Measurements from ENCODE around the gene DIP2C.

Gene DIP2C

DNA sequence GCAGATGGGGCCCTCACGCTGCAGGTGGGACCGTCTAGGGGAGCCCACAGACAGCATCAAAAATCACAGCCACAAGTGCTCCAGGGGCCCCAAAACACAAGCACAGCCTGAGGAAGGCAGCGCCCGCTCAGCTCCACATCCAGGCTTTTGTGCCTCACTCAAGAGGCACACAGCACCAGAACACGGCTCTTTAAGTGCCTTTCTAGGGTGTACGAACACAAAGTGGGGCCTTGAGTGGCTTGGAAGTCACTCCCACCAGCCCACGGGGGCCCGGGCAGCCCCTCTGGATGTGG, 65.2 kb downstream of the DIP2C start:
- ATAC-seq (replicated peaks), result no peak
- H3K9me3 Mint-ChIP-seq, result no peaks in the 10 kb centered on the region
- no peak overlapping the region for H3K4me3 Mint-ChIP-seq
- peaks cover 21 to 23% of the 10 kb centered on the region in 2 donors for H3K4me1 Mint-ChIP-seq
- H3K27ac Mint-ChIP-seq, result no peak overlapping the region
- H3K27me3 Mint-ChIP-seq, result peaks cover 59 to 72% of the 10 kb centered on the region in 2 donors
- no peak for DNase-seq
- no peaks in the 10 kb centered on the region for H3K36me3 Mint-ChIP-seq

DNA sequence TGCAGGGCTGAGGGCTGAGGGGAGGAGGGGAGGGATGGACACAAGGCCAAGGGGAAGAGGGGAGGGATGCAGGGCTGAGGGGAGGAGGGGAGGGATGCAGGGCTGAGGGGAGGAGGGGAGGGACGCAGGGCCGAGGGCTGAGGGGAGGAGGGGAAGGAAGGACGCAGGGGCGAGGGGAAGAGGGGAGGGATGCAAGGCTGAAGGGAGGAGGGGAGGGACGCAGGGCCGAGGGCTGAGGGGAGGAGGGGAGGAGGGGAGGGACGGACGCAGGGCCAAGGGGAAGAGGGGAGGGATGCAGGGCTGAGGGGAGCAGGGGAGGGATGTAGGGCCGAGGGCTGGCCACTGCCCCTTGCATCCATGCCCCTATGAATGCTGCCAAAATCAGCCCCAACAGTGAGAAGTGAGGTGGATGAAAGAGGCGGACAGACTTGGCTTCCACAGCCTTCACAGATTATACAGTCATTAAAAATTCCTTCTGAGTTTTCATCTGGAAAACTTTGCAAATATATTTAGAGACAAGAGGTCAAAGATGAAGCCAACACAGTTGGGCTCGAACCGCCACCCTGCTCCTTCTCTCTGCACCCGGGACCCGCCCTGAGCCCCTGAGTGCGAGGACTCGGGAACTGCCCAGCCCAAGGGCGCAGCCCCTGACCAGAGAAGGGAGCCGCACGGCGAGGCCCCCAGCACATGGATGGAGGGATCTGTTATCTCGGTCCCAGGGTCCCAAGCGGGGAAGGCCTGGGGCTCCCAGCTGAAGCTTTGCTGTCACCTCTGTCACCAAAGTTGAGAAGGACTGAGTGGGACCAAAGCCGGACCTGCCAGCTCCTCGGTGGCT, 65.8 kb downstream of the DIP2C start:
- peaks cover 22 to 27% of the 10 kb centered on the region in 2 donors for H3K4me1 Mint-ChIP-seq
- no peak for ATAC-seq (replicated peaks)
- no peak overlapping the region for H3K4me3 Mint-ChIP-seq
- no peaks in the 10 kb centered on the region for H3K9me3 Mint-ChIP-seq
- H3K27me3 Mint-ChIP-seq, result peaks cover 59 to 72% of the 10 kb centered on the region in 2 donors
- DNase-seq, result no peak
- no peaks in the 10 kb centered on the region for H3K36me3 Mint-ChIP-seq
- H3K27ac Mint-ChIP-seq, result no peak overlapping the region

DNA sequence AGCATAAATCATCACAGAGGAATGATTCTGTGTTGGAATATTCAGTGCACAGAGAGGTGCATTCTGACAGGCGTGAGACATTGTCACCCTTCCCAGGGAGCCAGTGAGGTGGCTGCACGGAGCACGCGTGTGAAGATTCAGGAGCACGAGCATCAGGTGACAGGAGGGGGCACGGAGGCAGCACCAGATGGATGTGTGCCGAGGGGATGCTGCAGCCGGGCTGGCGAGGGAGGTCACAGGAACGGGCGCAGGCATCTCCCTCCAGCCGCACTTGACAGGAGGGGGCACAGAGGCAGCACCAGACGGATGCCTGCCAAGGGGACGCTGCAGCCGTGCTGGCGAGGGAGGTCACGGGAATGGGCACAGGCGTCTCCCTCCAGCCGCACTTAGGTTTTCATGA, 66.5 kb downstream of the DIP2C start:
- Mint-ChIP-seq H3K9me3 (no peaks in the 10 kb centered on the region), H3K36me3 (no peaks in the 10 kb centered on the region), H3K4me3 (no peak overlapping the region), H3K27ac (no peak overlapping the region), H3K4me1 (peaks cover 22 to 27% of the 10 kb centered on the region in 2 donors), H3K27me3 (peaks cover 55 to 69% of the 10 kb centered on the region in 2 donors)
- ATAC-seq (replicated peaks) (no peak), DNase-seq (no peak)

DNA sequence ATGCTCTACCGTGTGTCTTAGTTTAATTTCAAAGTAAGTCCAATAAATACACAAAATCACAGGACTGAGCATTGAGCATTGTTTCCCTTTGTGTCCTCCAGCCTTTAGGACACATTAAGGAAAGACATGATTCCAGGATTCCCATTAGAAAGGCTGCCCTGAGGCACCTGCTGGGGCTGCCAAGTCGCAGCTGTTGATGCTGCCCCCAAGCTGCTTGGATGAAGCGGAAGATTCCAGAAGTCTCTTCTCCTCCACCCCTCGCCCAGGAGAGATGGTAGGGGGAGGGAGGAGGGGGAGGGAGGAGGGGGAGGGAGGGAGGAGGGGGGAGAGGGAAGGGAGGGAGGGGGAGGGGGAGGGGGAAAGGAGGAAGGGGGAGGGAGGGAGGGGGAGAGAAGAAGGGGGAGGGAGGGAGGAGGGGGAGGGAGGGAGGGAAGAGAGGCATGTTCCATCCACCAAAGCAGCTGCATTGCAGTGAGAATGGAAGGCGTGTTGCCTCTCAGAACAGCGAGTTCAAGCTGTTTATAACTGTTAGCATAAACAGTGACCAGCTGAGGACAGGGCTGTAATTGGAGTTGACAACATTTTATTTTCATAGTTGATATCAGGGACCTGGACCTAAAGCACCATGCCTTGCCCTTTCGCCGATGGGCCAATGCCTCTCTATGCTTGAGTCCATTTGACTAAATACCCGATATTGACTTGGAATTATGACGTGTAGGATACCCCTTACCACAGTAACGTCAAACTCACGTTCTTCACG, 67.3 kb downstream of the DIP2C start:
- H3K9me3 Mint-ChIP-seq, result no peaks in the 10 kb centered on the region
- peaks cover 55 to 69% of the 10 kb centered on the region in 2 donors for H3K27me3 Mint-ChIP-seq
- DNase-seq (no peak), ATAC-seq (replicated peaks) (no peak)
- no peak overlapping the region for H3K4me3 Mint-ChIP-seq
- no peak overlapping the region for H3K27ac Mint-ChIP-seq
- H3K4me1 Mint-ChIP-seq, result peaks cover 22 to 29% of the 10 kb centered on the region in 2 donors
- no peaks in the 10 kb centered on the region for H3K36me3 Mint-ChIP-seq

DNA sequence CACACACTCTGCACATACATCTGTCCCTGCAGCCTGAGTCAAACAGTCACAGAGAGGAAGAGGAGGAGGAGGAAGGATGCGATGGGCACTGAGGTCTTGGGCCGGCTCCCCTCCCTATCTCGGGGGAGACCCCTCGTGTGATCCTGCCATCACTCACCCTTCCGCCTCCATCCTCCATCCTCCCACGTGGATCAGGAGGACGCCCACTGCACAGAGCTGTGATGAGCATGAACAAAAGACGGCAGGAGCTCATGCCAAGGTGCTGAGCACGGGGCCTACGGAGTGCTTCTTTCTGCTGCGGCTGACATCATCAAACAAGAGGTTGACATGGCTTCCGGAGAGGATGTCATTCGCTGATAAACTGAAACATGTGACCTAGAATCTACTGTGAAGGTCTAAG, 68.0 kb downstream of the DIP2C start:
- peaks cover 56 to 69% of the 10 kb centered on the region in 2 donors for H3K27me3 Mint-ChIP-seq

DNA sequence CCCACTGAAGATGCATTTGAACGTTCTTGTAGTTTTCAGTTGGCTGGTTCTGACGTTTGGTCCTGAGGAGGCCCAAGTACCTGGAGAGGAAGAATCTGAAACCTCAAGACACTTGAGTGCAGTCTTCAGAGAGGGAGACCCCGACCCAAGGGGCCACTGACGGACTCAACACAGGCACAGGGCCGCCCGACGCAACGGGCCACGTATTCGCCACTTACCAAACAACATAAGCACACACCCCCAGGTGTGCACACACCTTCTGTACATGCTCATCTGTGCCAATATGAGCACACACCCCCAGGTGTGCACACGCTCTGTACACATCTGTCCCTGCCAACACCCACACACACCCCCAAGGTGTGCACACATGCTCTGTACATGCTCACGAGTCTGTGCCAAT, 68.5 kb downstream of the DIP2C start:
- Mint-ChIP-seq H3K9me3 (no peaks in the 10 kb centered on the region), H3K27me3 (peaks cover 59 to 72% of the 10 kb centered on the region in 2 donors), H3K36me3 (no peaks in the 10 kb centered on the region), H3K4me1 (peaks cover 22 to 31% of the 10 kb centered on the region in 2 donors), H3K27ac (no peak overlapping the region), H3K4me3 (no peak overlapping the region)
- ATAC-seq (replicated peaks) (no peak), DNase-seq (no peak)

More for the DNA sequence above, 68.0 kb downstream of the DIP2C start:
- Mint-ChIP-seq H3K27ac (no peak overlapping the region), H3K4me1 (peaks cover 22 to 31% of the 10 kb centered on the region in 2 donors), H3K36me3 (no peaks in the 10 kb centered on the region), H3K9me3 (no peaks in the 10 kb centered on the region), H3K4me3 (no peak overlapping the region)
- ATAC-seq (replicated peaks) (no peak), DNase-seq (no peak)

DNA sequence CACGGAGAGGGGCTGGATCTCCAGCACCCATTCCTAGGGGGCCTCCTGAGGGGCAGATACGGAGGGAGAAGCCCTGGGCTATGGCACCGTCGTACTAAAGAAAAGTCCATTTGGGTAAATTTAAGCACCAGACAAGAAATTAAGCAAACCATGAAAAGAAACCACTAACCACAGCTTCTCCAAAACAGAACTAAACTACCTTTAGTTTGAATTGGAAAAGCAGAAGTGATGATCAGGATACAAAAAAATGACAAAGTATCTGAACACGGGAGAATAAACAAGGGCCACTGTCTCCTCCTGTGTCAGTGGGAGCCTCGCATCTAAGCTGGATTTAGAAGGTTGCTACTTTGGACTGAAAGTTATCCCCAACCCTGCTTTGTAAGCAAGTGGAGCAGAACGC, 69.1 kb downstream of the DIP2C start:
- peak; percentile 83 to 84 for ATAC-seq (replicated peaks)
- Mint-ChIP-seq H3K27me3 (peaks cover 61 to 77% of the 10 kb centered on the region in 2 donors), H3K4me3 (peak overlapping the region; percentile 48 to 77), H3K36me3 (no peaks in the 10 kb centered on the region), H3K9me3 (no peaks in the 10 kb centered on the region), H3K27ac (no peak overlapping the region), H3K4me1 (peaks cover 22 to 31% of the 10 kb centered on the region in 2 donors)
- DNase-seq, result no peak

DNA sequence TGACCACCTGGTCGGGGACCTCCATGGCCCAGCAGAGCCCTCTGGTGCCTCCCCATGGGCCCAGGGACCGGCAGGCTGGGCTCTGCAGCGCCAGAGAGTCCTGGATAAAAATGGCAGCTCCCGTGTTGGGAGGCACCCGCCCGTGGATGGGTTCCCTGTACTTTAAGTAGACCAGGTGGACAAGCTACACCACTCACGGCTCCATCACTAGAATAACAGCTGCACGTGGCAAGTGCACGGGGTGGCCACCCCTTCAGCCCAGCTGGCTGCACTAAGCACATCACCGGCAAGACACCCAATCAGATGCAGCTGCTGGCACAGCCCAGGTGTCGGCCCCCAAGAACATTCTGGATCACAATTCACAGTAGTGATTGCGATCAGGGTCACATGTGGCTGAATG, 69.8 kb downstream of the DIP2C start:
- H3K27ac Mint-ChIP-seq, result peak overlapping the region; percentile 25
- H3K9me3 Mint-ChIP-seq, result no peaks in the 10 kb centered on the region
- H3K4me3 Mint-ChIP-seq, result peak overlapping the region; percentile 48 to 77
- H3K36me3 Mint-ChIP-seq, result no peaks in the 10 kb centered on the region
- peaks cover 64 to 77% of the 10 kb centered on the region in 2 donors for H3K27me3 Mint-ChIP-seq
- ATAC-seq (replicated peaks) (peak; percentile 47), DNase-seq (no peak)
- peaks cover 22 to 31% of the 10 kb centered on the region in 2 donors for H3K4me1 Mint-ChIP-seq

DNA sequence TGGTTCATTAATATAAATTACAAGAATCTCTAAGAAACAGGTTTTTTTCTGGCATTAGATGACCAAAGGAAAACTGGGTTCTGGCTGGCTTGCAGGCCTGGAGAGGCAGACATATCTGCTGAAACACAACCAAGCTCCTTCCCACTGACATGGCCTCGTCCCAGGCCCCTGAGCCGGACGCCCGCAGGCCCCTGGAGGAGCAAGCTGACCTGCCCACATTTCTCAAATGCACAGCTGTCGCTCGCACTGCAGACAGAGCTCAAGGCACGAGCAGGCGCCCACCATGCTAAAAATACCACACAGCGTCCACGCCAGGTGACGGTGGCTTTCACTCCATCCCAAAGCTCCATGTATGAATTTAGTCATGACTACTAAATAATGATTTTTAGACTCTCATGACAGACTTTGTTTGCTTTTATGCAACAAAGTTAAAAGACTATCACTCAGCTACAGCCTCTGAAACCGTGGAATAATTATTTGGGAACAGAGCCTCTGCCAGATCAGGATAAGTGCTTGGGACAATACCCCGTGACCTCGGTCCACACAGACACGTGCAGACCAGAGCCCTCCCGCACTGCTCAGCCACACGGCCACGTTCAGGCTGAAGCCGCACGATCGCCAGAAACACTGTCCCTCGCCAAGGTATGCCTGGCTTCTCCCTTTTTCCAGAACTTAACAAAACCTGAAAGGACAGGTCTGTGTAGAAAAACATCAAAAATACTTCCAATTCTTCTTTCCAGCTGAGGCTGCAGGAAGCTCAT, 71.1 kb downstream of the DIP2C start:
- no peaks in the 10 kb centered on the region for H3K36me3 Mint-ChIP-seq
- DNase-seq (no peak), ATAC-seq (replicated peaks) (no peak)
- no peak overlapping the region for H3K27ac Mint-ChIP-seq
- no peak overlapping the region for H3K4me3 Mint-ChIP-seq
- H3K4me1 Mint-ChIP-seq, result peaks cover 22 to 31% of the 10 kb centered on the region in 2 donors
- no peaks in the 10 kb centered on the region for H3K9me3 Mint-ChIP-seq
- peaks cover 67 to 78% of the 10 kb centered on the region in 2 donors for H3K27me3 Mint-ChIP-seq

DNA sequence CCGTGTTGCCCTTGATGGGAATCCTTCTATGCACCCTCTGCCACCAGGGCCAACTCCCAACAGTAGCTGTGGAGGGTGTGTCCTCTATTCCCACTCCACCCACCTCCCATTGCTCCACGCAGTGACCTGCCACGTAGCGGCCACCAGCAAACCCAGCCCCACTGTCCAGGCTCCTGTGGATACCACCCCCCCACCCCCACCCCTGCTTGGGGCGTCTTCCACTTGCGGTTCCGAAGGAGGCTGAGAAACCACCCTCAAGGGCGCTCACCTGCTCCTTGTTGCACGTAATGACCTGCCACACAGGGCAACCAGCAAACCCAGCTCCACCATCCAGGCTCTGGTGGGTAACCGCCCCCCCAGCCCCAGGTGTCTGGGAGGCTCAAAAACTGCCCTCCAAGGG, 72.0 kb downstream of the DIP2C start:
- peaks cover 19 to 31% of the 10 kb centered on the region in 2 donors for H3K4me1 Mint-ChIP-seq
- H3K36me3 Mint-ChIP-seq, result no peaks in the 10 kb centered on the region
- DNase-seq, result no peak
- no peak for ATAC-seq (replicated peaks)
- no peaks in the 10 kb centered on the region for H3K9me3 Mint-ChIP-seq
- H3K4me3 Mint-ChIP-seq, result no peak overlapping the region
- no peak overlapping the region for H3K27ac Mint-ChIP-seq
- H3K27me3 Mint-ChIP-seq, result peaks cover 58 to 73% of the 10 kb centered on the region in 2 donors

DNA sequence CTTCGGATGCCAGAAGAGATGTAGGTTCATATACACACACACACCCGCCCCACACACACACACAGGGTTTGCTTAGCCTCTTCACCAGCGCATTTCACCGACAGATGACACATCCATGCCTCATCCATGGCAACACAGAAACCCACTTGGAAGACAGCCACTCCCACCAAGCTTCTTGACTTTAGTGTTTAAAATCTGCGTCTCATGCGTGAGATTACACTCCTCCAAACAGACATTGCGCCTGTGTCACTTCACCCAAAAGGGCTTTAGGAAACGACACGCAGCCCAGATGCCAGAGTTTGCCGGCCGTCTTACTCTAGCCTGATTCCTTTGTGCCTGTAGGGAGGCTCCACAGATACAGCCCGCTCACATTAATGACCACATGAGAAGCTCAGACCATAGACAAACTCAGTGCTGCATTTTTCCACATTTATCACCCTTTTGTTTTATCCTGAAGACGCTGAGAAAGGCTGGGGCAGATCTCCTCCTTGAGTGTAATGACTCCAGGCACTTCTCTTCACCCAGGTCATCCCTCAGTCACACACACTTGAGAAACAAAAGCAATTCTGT, 73.8 kb downstream of the DIP2C start:
- Mint-ChIP-seq H3K27me3 (peaks cover 48 to 65% of the 10 kb centered on the region in 2 donors), H3K36me3 (no peaks in the 10 kb centered on the region), H3K9me3 (peaks cover 0 to 2% of the 10 kb centered on the region in 2 donors), H3K4me3 (no peak overlapping the region), H3K4me1 (peaks cover 12 to 22% of the 10 kb centered on the region in 2 donors), H3K27ac (no peak overlapping the region)
- no peak for DNase-seq
- ATAC-seq (replicated peaks), result no peak

DNA sequence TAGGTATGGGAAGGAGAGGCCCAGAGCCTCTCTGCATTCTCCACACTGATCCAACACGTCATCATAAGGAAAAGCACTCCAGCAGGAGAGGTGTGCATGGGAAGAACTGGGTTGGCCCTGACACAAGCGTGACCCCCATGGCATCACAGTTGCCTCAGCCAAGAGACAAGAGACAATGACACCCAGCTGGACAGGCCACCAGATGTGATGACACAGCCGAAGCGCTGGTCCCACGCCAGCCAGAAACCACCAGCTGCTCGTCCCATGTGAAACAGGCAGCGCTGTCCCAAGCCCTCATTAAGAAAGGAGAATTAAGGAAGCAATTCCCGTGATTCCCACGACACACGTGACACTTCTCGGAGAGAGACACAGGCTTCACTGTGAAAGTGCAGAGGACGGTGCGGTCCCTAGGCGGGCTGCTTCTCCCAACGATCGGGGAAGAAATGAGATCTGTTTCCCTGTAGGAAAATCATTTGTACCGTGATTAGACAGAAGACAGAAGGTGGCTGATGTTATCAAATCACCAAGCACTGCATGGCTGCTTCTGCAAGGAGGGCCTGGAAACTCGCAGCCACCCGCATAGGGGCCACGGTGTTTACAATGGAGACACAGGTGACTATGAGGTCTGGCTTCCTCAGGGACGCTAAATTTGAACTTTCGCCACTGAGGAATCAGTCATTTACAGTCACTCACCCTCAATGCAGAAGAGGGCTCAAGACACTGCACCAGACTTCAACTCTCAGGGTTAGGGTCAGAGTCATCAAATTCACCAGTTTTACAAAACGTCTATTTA, 74.5 kb downstream of the DIP2C start:
- peaks cover 48 to 65% of the 10 kb centered on the region in 2 donors for H3K27me3 Mint-ChIP-seq
- H3K27ac Mint-ChIP-seq, result no peak overlapping the region
- ATAC-seq (replicated peaks) (no peak), DNase-seq (no peak)
- H3K4me1 Mint-ChIP-seq, result peaks cover 6 to 15% of the 10 kb centered on the region in 2 donors
- H3K36me3 Mint-ChIP-seq, result no peaks in the 10 kb centered on the region
- H3K9me3 Mint-ChIP-seq, result peaks cover 0 to 2% of the 10 kb centered on the region in 2 donors
- no peak overlapping the region for H3K4me3 Mint-ChIP-seq

DNA sequence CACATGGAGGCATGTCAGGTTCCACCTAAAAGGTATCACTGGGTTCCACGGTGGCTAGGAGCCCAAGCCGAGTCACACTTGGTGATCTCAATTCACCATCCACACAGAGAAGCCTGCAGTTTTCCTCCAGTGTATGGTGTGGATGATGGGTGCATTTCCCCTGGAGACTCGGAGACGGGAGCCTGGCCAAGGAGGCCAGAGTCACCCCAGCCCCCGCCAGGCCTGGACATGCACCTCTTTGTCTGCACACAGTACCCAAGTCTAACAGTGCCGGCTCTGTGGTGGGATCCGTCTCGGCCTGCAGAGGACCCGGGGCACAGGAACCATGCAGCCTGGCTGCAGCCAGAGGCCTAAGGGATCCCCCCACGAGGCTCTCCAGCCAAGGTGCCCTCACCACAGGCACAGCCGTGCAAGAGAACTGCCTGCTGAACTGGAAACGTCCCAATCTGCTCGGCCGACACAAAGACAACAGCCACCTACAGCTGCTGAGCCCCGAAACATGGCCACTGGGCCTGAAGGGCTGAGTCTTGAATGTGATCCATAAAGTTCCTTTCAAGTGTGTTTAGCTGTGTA, 75.2 kb downstream of the DIP2C start:
- DNase-seq (no peak), ATAC-seq (replicated peaks) (no peak)
- Mint-ChIP-seq H3K27me3 (peaks cover 48 to 63% of the 10 kb centered on the region in 2 donors), H3K9me3 (peaks cover 0 to 2% of the 10 kb centered on the region in 2 donors), H3K4me1 (peaks cover 1 to 8% of the 10 kb centered on the region in 2 donors), H3K4me3 (no peak overlapping the region), H3K27ac (no peak overlapping the region), H3K36me3 (no peaks in the 10 kb centered on the region)
